HG02870 (cell line): ENCODE measurements around the gene KRTAP10-3.
"Not testable (repeated sequence)": the region's sequence is repeated elsewhere in the genome, so short reads cannot be mapped to it uniquely, and the experiment has no call there.

Experiments used
- ATAC-seq: cut with Tn5 transposase; IDR thresholded peaks from one replicate; pipeline ENCODE4 v1.9.1; 2021; ENCODE audit warnings: mild to moderate bottlenecking, moderate library complexity; ENCODE audit not compliant: unreplicated experiment

The KRTAP10-3 gene

DNA sequence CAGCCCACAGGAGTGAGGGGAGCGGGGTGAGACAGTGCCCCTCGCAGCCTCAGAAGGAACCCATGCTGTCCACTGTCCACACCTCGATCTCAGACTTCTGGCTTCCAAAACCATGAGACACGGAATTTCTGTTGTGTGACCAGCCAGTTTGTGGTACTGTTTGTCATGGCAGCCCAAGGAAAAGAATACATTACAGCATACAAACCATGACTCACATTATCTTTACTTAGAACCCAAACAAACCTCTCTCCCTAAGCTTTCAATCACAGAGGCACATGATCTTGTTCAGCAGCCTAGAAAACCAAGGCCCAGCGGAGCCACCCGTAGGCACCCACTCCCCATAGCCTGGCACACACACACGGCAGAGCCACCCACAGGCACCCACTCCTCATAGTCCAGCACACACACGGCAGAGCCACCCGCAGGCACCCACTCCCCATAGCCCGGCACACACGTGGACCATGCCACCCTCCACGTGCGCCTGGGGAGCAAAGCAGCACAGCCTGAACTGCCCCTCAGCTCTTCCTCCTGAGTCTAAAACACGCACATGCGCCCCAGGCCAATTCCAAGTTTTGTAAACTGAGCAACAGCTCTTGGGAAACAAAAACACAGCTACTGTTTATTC is 14.5 kb upstream of the KRTAP10-3 start:
- ATAC-seq, result no peak

DNA sequence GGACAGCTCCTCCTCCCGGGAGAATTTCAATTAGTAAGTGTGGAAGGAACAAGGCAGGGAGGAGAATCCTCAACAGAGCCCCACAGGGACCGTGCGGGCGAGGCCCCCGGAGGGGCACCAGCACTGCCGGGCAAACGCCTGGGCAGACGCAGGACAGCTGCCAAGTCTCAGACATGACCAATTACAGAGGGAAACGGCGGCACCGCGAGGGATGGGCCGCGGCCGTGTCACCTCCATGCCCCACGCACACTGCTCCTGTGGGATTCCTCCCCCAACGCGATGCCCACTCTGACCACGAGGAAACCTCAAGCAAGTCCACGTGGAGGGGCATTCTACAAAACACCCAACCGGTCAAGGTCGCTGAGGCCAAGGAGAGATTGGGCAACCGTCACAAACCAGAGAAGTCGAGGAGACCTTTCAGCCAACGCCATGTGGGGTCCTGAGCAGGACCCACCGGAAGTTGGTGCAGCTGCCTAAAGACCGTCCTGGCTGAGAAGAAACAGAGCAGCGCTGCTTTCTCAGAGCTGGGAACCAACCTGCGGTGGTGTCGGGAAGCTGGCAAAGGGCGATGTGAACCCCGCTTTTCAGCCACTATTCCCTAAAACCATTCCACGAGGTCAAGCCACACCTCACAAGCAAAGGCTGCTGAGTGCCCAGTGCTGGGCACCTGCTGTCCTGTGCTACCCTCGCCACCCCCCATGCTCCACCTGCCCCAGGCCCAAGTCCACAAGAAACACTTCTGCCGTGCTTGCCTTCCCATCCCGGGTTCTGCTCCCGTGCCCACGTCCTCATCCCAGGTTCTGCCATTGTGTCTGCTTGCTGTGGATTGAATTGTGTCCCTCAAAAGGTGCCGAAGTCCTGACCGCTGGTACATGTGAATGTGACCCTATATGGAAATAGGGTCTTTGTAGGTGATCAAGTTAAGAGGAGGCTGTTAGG is 13.5 kb upstream of the KRTAP10-3 start:
- ATAC-seq, result no peak

DNA sequence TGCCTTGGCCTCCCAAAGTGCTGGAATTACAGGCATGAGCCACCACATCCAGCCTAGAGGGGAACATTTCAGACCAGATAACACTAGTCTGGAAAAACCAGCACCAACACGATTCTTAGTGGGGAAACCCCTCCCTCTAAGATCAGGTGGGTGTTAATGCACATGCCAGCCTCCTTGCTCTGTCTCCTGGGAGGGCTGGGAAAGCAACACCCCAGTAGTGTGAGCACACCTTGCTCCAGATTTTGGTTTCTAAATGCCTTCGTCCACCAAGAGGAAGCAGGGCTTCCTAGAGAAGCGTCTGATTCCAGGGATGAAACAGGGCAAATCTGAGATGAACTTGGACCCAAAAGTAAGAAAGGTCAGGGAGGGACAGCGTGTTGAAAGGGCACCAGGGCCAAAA is 12.7 kb upstream of the KRTAP10-3 start:
- ATAC-seq, result no peak

DNA sequence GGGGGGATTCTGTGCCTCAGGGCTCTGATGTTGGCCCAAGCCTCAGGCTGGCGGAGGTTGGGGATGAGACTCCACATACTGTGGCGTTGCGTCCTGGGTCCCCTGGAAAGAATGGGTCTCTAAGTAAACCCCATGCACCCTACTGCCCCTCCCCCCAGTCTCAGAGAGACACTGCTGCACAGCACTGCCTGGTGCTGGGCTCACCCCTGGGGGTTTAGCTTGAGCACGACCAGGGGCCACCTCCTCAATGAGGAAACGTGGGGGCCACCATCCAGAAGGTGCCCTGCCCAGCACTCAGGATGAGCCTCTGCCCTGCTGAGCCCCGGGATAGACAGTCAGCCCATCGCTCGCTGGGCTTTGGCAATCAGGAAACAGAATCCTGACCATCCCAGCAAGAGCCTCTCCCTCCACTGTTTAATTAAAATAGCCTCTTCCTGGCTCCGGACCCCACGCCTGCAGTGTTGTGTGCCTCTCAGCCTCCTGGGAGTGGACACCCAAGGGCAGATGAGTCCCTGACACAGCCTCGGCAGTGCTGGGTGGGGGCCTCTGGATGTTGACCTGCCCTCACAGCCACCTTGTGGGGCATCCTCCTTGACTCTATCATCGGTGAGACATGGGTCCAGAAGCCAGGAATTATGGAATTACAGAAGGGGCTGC is 11.4 kb upstream of the KRTAP10-3 start:
- ATAC-seq, result no peak

DNA sequence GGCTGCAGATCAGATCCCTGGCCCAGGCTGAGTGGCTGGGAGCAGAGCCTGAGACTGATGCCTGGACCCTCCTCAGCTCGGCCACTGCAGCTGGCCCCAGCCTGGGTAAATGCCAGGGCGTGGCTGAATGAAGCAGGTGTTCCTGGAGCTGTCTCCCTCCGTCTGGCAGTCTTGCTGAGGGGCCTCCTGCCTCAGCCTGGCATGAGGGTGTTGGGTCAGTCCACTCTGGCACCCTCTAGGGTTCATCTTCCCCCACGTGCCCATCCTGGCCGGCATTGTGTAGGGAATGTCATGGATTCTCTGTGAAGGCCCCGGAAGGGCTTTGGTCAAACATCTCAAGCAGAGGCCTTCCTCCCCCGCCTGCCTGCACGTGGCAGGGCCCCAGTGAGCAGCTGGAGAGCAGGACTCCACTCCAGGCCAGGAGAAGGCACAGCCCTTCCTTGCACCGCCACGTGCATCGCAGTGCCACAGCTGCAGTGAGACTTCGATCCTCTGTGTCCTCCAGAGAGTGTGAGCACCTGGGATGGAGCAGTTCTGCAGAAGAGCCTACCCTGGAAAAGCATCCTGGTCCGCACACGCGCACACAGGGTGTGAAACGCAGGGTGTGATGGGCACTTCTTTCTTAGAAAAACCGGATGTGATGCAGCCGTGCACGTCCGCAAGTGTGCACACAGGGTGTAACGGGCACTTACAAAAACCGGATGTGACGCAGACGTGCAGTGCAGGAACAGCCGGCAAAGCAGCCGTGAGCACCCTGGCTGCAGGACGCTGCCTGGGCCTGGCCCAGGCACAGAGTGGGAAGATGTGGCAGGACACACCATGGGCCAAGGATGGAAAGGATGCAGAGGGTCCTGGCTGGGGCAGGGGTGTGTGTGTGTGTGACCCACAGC is 10.3 kb upstream of the KRTAP10-3 start:
- no peak for ATAC-seq

DNA sequence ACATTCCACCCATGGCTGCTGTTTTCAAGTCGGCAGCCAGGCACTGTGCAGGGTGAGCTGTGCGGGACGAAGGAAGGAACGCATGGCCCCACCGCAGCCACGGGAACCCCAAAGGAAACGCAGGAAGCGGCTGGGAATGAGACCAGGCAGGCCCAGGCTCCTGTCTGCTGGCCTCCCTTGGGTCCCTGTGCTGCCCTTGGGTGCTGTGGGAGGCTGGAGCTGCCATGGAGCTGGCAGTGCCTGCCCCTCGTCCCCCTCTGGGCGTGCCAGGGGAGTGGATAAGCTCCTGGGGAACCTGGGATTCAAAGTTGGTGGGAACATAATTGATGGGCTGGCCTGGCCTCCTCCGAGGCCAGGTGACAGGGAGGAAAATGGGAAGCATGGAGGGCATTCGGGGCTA is 9.7 kb upstream of the KRTAP10-3 start:
- no peak for ATAC-seq

DNA sequence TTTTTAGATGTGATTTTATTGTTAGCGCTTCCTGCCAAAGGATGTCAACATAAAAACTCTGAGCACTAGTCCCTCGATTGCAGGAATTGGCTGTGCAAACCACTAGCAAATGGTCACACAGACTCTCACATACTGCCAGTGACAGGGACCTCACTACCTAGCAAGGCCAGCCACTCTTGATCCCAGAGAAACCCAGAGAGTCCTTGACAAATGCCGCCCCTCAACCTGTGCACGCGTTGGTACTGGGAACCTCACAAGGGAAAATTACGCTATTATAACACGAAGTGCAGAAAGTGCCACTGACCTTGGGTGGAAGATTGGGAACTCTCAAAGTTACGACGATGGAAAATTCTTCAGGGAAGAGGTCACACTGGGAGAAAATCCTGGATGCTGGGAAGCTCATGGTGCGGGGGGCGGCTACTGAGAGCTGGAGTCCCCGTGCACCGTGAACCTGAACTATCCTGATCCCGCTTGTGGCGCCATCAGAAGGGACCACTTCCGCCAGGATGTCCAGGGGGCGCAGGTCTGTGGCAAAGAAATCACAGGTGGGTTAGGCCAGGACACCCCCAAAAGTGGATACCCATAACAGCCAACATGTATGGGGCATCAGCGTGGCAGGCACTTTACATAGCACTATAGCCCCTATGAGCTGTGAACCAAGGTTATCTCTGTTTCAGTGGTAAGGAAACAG is 9.0 kb upstream of the KRTAP10-3 start:
- ATAC-seq, result no peak

DNA sequence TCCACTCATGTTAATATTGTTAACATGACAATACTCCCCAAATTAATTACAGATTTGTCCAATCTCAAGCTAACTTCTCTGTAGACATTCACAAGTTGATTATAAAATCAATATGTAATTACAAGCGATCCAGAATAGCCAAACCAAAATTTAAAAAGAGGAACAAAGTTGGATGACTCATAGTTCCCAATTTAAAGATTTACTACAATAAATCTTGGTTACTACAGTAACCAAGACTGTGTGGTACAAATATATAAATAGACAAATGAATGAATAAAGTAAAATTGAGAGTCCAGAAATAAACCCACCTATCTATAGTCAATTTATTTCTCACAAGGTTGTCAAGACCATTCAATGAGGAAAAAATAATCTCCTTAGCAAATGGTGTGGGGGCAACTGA is 7.8 kb upstream of the KRTAP10-3 start:
- no peak for ATAC-seq

DNA sequence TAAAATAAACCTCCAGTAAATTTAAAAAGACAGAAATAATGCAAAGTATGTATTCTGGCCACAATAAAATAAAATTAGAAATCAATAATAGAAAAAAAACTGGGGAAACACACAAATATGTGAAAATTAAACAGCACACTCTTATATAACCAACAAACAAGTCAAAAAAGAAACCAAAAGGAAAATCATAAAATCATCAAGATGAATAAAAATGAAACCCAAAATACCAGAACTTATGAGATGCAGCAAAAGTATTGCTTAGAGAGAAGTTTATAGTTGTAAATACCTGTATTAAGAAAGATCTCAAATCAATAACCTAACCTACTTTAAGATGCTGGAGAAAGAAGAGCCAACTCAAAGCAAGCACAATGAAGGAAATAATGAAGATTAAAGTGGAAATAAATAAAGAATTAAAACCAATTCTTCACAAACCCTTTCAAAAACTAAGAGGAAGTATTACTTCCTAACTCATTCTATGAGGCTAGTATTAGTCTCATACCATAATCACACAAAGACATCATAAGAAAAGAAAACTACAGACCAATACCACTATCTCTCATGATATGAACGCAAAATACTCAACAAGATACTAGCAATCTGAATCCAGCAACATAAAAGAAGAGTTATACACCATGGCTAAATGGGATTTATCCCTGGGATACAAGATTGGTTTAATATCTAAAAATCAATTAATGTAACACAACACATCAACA is 6.4 kb upstream of the KRTAP10-3 start:
- ATAC-seq, result no peak

DNA sequence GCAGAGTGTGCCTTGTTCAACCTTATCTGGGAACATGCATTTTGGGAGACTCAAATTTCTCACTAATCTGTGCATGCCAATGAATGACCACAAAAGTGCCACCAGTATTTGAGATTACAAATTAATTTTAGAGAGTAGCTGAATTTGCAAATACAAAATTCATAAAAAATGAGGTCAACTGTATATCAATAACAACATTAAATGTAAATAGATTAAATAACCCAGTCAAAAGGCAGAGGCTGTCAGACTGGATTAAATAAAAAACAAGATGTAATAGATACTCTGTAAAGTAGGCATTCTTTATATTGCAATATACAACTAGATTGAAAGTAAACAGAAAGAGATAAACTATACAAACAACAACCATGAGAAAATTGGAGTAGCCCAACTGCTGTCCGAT is 5.5 kb upstream of the KRTAP10-3 start:
- no peak for ATAC-seq

DNA sequence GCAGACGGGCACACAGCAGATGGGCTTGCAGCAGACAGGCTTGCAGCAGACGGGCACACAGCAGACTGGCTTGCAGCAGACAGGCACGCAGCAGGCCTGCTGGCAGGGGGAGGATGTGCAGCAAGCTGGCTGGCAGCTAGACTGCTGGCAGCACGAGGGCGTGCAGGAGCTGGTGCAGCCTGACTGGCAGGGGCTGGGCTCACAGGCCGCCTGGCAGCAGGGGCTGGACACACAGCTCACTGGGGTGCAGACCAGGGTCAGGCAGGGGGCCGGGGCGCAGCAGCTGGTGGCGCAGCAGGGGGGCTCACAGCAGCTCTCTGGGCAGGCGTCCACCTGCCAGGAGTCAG is 293 bp downstream of the KRTAP10-3 start:
- ATAC-seq, result not testable (repeated sequence)

DNA sequence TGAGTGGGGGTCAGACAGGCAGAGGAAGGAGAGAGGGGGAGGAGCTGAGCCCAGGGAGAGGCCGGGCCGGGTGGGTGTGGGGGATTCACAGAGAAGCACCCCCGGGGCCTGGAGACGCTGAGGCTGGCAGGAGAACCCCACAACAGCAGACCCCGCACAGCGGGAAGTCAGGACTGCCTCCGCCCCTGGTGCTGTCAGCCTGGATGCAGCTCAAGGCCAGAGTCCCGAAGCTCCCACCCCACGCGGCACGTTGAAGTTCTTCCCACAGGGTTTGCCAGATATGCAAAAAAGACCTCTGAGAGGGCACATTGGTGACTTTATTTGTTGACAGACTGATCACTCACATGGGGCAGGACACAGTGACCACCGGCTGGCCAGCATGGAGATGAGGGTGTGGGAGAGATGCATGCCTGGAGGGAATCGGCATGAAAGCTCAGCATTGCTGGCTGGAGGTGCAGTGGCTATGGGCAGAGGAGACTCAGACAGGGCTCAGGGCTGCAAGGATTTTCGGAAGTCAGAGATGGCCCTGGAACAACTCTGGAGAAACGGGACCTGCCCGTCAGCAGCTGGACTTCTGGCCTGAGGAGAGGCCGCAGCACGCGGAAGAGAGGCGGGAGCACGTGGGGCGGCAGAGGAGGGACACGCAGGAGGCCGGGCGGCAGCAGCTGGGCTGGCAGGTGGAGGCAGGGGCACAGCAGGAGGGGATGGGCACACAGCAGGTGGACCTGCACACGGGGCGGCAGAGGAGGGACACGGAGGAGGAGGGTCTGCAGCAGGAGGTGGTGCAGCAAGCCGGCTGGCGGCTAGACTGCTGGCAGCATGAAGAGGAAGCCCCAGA is 885 bp downstream of the KRTAP10-3 start:
- ATAC-seq, result no peak

DNA sequence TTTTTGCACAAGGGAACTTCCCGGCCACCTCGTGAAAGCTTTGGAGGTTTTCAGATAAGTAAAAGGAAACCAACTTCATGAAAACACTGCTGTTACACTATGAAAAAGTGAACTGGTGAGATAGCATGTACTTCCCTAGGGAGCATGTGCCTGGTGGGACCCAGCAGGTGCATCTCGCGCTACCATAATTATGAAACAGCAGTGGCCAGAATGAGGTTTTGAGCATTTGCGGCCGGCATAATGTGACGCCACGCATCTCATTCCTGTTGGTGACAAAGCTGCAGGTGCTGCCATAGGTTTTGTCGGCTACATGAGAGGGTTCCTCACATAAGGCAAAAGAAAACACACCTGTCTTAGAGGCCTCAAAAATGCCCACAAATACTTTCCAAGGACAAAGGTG is 1.7 kb downstream of the KRTAP10-3 start:
- ATAC-seq, result no peak

DNA sequence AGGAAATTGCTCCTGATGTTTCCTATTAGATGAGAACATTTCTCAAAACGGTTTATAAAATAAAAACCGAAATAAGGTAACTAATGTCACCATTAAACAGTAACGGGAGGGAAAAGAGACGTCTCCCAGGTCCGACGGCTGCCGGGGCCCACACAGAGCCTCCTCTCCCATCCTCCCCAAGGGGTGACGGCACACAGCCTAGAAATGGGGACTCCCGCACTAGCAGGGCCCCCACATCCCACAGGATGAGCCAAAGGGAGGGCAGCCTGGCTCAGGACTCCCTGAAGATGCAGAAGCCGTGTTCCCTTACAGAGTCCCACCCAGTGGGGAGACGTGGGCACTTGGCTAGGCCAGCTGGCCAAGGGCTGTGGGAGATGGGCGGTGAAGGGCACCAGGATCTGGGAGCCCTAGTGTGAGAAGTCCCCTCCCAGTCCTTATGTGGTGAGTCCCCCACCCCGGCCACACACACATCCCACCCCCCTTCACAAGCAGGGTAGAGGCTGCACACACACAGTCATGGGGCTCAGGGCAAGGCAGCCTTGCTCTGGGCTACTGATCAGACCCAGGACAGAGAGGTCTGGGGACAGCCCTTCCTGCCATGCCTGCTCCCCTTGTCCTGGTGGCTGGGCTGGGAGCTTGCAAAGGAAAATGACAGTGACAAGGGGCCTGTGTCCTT is 3.3 kb downstream of the KRTAP10-3 start:
- no peak for ATAC-seq

DNA sequence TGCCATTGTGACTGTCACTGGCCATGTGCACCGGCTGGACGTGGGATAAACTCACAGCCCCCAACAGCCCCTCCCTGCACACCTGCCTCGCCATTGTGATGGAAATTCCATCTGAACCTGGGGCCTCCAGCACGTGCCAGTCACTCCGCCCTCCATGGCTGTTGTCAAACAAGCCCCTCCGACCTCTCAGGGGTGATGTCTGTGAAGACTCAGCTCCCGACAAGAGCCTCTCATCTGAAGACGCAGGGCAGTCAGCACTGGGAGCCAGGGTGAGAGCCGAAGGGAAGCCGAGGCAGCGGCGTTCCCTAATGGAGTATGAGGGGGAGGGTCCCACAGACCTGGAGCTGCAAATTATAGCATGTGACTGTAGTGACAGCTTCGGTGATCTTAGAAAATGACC is 5.9 kb downstream of the KRTAP10-3 start:
- no peak for ATAC-seq

DNA sequence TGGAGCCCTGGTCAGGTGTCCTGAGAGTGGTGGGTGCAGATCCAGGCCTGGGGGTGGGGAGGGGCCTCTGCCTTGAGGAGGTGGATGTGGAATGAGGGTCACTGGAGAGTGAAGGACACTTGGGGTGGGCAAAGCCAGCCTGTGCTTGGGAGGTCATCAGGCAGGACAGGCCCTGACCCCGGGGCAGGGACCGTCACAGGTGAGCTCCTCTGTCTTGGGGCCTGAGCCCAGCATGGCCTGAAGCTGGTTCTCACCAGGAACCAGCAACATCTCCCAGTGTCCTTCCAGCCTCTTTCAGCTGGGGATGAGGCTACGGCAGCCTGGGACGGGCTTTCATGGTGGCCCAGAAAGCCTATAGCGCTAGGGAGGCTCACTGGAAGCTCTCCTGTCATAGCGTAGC is 6.5 kb downstream of the KRTAP10-3 start:
- no peak for ATAC-seq

DNA sequence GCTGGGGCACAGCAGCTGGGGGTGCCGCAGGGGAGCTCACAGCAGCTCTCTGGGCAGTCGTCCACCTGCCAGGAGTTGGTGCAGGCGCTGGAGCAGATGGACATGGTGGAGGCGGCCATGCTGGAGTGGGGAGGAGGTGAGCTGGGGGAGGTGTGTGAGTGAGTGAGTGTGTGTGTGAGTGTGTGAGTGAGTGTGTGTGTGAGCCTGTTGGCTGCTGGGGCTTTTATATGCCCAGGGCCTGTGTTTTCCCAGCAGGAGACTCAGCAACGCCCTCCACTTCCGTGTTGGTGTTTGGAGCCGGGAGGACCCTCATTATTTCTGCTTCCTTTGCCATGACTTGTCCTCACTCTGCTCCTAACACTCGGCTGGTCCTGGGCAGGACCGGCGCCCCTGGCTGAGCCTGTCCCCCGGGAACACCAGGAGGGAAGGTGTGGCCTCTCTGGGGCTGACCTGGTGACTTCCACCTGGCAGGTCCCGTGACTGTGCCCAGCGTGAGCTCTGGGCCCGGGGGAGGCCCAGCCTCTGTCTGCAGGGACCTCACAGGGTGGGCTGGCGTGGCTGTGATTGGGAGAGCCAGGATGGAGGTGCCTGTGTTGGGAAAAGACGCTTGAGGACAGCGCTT is 7.1 kb downstream of the KRTAP10-3 start, which contains the start of gene KRTAP10-2:
KRTAP10-2 (minus strand) TSS at position 166 of the 622 bp plus-strand sequence; CDS start at position 119, 47 bp downstream.
- ATAC-seq, result no peak

DNA sequence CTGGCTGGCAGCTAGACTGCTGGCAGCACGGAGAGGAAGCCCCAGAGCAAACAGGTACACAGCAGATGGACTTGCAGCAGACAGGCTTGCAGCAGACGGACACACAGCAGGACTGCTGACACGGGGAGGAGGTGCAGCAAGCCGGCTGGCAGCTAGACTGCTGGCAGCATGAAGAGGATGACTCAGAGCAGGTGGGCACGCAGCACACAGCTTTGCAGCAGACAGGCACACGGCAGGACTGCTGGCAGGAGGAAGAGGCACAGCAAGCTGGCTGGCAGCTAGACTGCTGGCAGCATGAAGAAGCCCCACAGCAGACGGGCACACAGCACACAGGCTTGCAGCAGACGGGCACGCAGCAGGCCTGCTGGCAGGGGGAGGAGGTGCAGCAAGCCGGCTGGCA is 7.8 kb downstream of the KRTAP10-3 start:
- no peak for ATAC-seq
